Type B pancreatic cell (in vitro differentiated cells): Measurements from ENCODE around the gene PTPN14. TPM values are rescaled to one million over a fixed set of nuclear protein-coding genes. Genes with fewer than 3 reads are reported as not detected.

Source experiments
- DNase-seq: peaks from one replicate; pipeline ENCODE4 v3.0.0; 2021; ENCODE audit warnings: mixed read lengths; ENCODE audit not compliant: unreplicated experiment; ENCODE audit errors: extremely low spot score
- H3K27ac Mint-ChIP-seq: 2 replicates; pipeline ENCODE4 v1.8.0; 2021; ENCODE audit warnings: mild to moderate bottlenecking, mixed read lengths
- H3K27me3 Mint-ChIP-seq: 2 replicates; pipeline ENCODE4 v1.8.0; 2021; ENCODE audit warnings: mixed read lengths
- H3K36me3 Mint-ChIP-seq: 2 replicates; pipeline ENCODE4 v1.8.0; 2021; ENCODE audit warnings: mixed read lengths
- H3K4me1 Mint-ChIP-seq: one replicate; pipeline ENCODE4 v1.8.0; 2021; ENCODE audit warnings: mixed read lengths; ENCODE audit not compliant: unreplicated experiment
- H3K4me3 Mint-ChIP-seq: 2 replicates; pipeline ENCODE4 v1.8.0; 2021; ENCODE audit warnings: mild to moderate bottlenecking, mixed read lengths
- H3K9me3 Mint-ChIP-seq: 2 replicates; pipeline ENCODE4 v1.8.0; 2021; ENCODE audit warnings: mixed read lengths
- CTCF ChIP-seq: fragments of 200-600 bp; sonication (generic); conservative IDR thresholded peaks from 2 replicates; pipeline ENCODE4 v1.5.0; 2021; ENCODE audit warnings: antibody characterized with exemption, mild to moderate bottlenecking
- total RNA-seq: library from RNA; stranded (reverse); gene quantifications from 2 replicates; pipeline ENCODE4 v1.2.1, GENCODE V29; 2021; ENCODE audit warnings: low replicate concordance

The PTPN14 gene
- total RNA-seq, 1 donor from 2014 or later: 29.2 TPM

DNA sequence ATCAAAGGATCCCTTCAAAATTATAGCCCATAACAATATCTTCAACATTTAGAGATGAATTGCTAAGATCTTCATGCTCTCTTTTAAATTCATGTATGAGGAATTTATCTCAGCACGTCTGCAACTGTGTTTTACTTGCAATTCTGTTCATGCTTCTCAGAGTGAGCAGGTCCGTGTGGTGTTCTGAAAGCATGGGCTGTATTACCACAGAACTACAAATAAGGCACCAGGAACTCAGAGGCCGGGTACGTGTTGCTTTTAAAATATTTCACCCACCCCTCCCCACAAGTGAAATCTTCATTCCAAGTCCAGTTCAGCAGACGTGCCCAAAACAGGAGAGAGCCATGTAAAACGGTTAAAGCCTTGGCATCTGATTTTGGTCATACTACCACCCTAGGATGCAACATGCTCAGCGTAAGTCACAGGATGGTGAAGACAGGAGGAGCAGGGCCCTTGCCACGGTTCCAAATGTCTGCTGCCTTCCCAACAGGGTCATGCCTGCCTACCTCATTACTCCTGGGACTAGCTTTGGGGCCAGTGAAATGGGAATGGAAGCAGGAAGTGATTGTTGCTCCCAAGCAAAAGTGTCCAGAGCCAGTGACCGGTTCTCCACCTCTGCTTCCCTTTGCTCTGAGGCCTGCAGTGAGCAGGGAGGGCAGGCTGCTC lies 133.7 kb downstream of the PTPN14 start:
- Mint-ChIP-seq H3K27me3 (no peaks in the 10 kb centered on the region), H3K4me3 (no peak overlapping the region), H3K36me3 (peaks cover 5% of the 10 kb centered on the region), H3K4me1 (peaks cover 14% of the 10 kb centered on the region), H3K27ac (no peak overlapping the region), H3K9me3 (peaks cover 5% of the 10 kb centered on the region)
- DNase-seq: no peak
- TF ChIP-seq CTCF: no peak

DNA sequence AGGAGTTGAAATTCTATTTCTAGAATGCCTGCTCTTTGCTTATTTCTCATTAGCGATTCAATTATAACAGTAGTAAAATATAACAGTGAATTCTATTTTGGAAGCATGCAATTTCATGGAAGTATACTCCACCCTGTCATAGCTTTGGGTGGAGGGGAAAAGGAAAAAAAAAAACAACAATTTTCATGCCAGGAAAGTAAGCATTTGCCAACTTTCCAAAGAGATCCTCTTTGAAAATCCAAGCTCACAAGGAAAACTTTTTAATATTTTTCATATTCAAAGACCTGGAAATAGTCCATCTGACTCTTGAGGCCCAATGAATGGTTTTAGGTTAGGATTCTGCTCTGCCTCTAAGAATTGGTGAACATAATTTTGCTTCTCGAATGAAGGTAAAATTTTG lies 134.5 kb downstream of the PTPN14 start:
- peaks cover 14% of the 10 kb centered on the region for H3K4me1 Mint-ChIP-seq
- no peak for TF ChIP-seq CTCF

GRCh38 chr1:214416417-214416816 lies 135.0 kb downstream of the PTPN14 start:
- no peak overlapping the region for H3K27ac Mint-ChIP-seq
- no peak for DNase-seq

More for the DNA sequence above, 134.5 kb downstream of the PTPN14 start:
- Mint-ChIP-seq H3K27ac (no peak overlapping the region), H3K4me3 (no peak overlapping the region), H3K27me3 (no peaks in the 10 kb centered on the region), H3K36me3 (peaks cover 3% of the 10 kb centered on the region), H3K9me3 (peaks cover 5% of the 10 kb centered on the region)
- no peak for DNase-seq

GRCh38 chr1:214415131-214415530 lies 136.3 kb downstream of the PTPN14 start:
- no peak for DNase-seq
- Mint-ChIP-seq H3K27me3 (no peaks in the 10 kb centered on the region), H3K4me1 (peaks cover 12% of the 10 kb centered on the region), H3K9me3 (no peaks in the 10 kb centered on the region), H3K4me3 (no peak overlapping the region), H3K27ac (no peak overlapping the region), H3K36me3 (peaks cover 12% of the 10 kb centered on the region)
- no peak for TF ChIP-seq CTCF

More at GRCh38 chr1:214416417-214416816, 135.0 kb downstream of the PTPN14 start:
- H3K4me3 Mint-ChIP-seq: no peak overlapping the region
- H3K4me1 Mint-ChIP-seq: peaks cover 14% of the 10 kb centered on the region
- H3K27me3 Mint-ChIP-seq: no peaks in the 10 kb centered on the region
- H3K36me3 Mint-ChIP-seq: peaks cover 3% of the 10 kb centered on the region
- no peak for TF ChIP-seq CTCF
- H3K9me3 Mint-ChIP-seq: peaks cover under 1% of the 10 kb centered on the region

- no peaks in the 10 kb centered on the region for H3K9me3 Mint-ChIP-seq
- no peak for DNase-seq
- H3K27me3 Mint-ChIP-seq: no peaks in the 10 kb centered on the region
- peaks cover 12% of the 10 kb centered on the region for H3K36me3 Mint-ChIP-seq
- TF ChIP-seq CTCF: no peak
- peaks cover 8% of the 10 kb centered on the region for H3K4me1 Mint-ChIP-seq
- H3K27ac Mint-ChIP-seq: no peak overlapping the region
- no peak overlapping the region for H3K4me3 Mint-ChIP-seq
Measured at GRCh38 chr1:214414691-214415090, 136.7 kb downstream of the PTPN14 start.
